Purkinje cell (primary cell): Measurements from ENCODE around the gene TCEAL8. TPM values are rescaled to one million over a fixed set of nuclear protein-coding genes. Genes with fewer than 3 reads are reported as not detected.

Experiments used
- polyA plus RNA-seq: library from polyadenylated mRNA; unstranded; fragments of >200 nt; fragmentation: Nextera tagmentation; gene quantifications from 2 replicates; pipeline ENCODE4 v1.2.1, GENCODE V29; 2014

Gene TCEAL8
- polyA plus RNA-seq, result 196 and 242 TPM in 2 replicates

GRCh38 chrX:103254921-103255493 is at the start of gene TCEAL8:
TCEAL8 (minus strand) TSS chrX:103255155; CDS start chrX:103253979, 1,176 bp downstream.

GRCh38 chrX:103276581-103277002 is 21.6 kb upstream of the TCEAL8 start, which contains the start of gene TCEAL5:
TCEAL5 (minus strand) TSS chrX:103276750; CDS start chrX:103274563, 2,187 bp downstream.

GRCh38 chrX:103214870-103215424 is 40.0 kb downstream of the TCEAL8 start, which contains the start of gene BEX4:
BEX4 (plus strand) TSS chrX:103215108; CDS start chrX:103216154, 1,046 bp downstream.

Other genes with a start within 250 kb of the TCEAL8 start
- 502 and 529 TPM in 2 replicates for gene BEX1, start 191.0 kb downstream of the TCEAL8 start, polyA plus RNA-seq
- not detected in 2 replicates for gene NXF3, start 162.0 kb downstream of the TCEAL8 start, polyA plus RNA-seq
- 241 and 356 TPM in 2 replicates for gene BEX4, start 40.0 kb downstream of the TCEAL8 start, polyA plus RNA-seq
- gene TCEAL5, start 21.6 kb upstream of the TCEAL8 start, polyA plus RNA-seq, result 8.7 and 28.3 TPM in 2 replicates
- gene BEX2, start 55.8 kb upstream of the TCEAL8 start, polyA plus RNA-seq, result 398 and 432 TPM in 2 replicates
- 45.5 and 176 TPM in 2 replicates for gene TCEAL7, start 75.1 kb upstream of the TCEAL8 start, polyA plus RNA-seq
- 60.7 and 77.4 TPM in 2 replicates for gene TCEAL9, start 101.4 kb upstream of the TCEAL8 start, polyA plus RNA-seq
- 2,370 and 2,399 TPM in 2 replicates for gene BEX3, start 121.4 kb upstream of the TCEAL8 start, polyA plus RNA-seq